ENCODE data around the gene DRC1. TPM values are rescaled to one million over a fixed set of nuclear protein-coding genes. Genes with fewer than 3 reads are reported as not detected.
A peak's percentile ranks its signal among the peaks of the same experiment; 100 is the strongest.

Gene DRC1
- total and polyA plus RNA-seq, 5 donors from 2014 or later: not detected

DNA sequence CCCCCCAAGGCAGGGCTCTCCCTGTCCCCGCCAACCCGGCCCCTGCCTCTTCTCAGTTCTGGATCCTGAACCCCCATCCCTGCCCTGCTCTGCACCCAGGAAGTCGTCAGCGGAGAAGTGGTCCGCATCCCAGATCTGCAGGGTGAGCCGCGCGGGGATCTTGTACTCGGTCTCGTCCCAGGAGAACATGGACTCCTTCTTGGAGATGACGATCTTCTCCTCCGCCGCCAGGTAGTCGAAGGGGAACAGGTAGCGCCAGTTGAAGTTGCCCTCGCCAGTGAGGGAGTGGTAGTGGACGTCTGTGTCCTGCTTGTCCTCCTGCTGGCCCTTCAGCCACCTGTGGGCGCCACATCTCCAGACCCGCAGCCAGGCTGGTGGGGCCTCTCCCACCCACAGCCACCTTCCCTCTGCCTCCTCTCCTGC is 59.9 kb downstream of the DRC1 start:
- no peak overlapping the region for H3K4me3 Mint-ChIP-seq
- Histone ChIP-seq H3K27ac (ENCODE audit: insufficient read depth, low read length, poor library complexity, severe bottlenecking) (no peak overlapping the region), H3K27me3 (ENCODE audit: control insufficient read depth, insufficient read depth, low read length) (no peaks in the 10 kb centered on the region), H3K4me1 (ENCODE audit: control insufficient read depth, insufficient read depth, low read length, poor library complexity, severe bottlenecking) (no peaks in the 10 kb centered on the region), H3K9me3 (ENCODE audit: control insufficient read depth in 2 of 2, low read length in 2 of 2) (no peaks in the 10 kb centered on the region), H3K36me3 (ENCODE audit: control insufficient read depth, insufficient read depth, low read length) (no peaks in the 10 kb centered on the region), H3K4me3 (ENCODE audit: low read depth, low read length) (no peak overlapping the region)
- H3K27me3 Mint-ChIP-seq: peaks cover 4% of the 10 kb centered on the region
- DNase-seq (no peak), ATAC-seq (ENCODE audit: low read depth in 2 of 2) (no peak)
- H3K4me1 Mint-ChIP-seq: no peaks in the 10 kb centered on the region
- H3K36me3 Mint-ChIP-seq: no peaks in the 10 kb centered on the region
- peaks cover 0 to 2% (median 0%) of the 10 kb centered on the region in 7 donors for H3K9me3 Mint-ChIP-seq
- H3K27ac Mint-ChIP-seq: no peak overlapping the region

DNA sequence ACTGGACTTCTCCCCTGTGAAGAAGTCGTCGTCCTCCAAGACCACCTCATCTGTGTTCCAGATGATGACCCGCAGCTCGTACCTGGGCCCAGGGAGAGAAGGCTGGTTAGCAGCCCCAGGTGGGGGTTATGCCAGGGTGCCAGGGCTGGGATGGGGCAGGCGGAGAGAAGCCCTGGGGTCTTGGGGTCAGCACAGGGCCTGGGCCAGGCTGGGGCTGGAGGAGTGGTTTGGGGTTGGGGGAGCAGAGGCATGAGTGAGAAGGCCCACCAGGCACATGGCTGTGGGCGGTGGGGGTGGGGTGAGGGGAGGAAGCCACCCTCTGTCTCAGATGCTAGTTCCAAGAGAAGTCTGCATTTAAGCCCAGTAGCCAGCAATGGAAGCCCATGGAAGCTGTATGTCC is 60.4 kb downstream of the DRC1 start:
- no peak overlapping the region for H3K4me3 Mint-ChIP-seq
- no peak overlapping the region for H3K27ac Mint-ChIP-seq
- H3K9me3 ChIP-seq (ENCODE audit: control insufficient read depth in 2 of 2, low read length in 2 of 2): no peaks in the 10 kb centered on the region
- DNase-seq (no peak), ATAC-seq (ENCODE audit: low read depth in 2 of 2) (no peak)
- no peak overlapping the region for H3K27ac ChIP-seq (ENCODE audit: insufficient read depth, low read length, poor library complexity, severe bottlenecking)
- H3K36me3 ChIP-seq (ENCODE audit: control insufficient read depth, insufficient read depth, low read length): no peaks in the 10 kb centered on the region
- peaks cover 0 to 2% (median 0%) of the 10 kb centered on the region in 7 donors for H3K9me3 Mint-ChIP-seq
- no peaks in the 10 kb centered on the region for H3K36me3 Mint-ChIP-seq
- no peaks in the 10 kb centered on the region for H3K4me1 Mint-ChIP-seq
- H3K4me1 ChIP-seq (ENCODE audit: control insufficient read depth, insufficient read depth, low read length, poor library complexity, severe bottlenecking): no peaks in the 10 kb centered on the region
- peaks cover 4% of the 10 kb centered on the region for H3K27me3 Mint-ChIP-seq
- H3K27me3 ChIP-seq (ENCODE audit: control insufficient read depth, insufficient read depth, low read length): no peaks in the 10 kb centered on the region
- no peak overlapping the region for H3K4me3 ChIP-seq (ENCODE audit: low read depth, low read length)

DNA sequence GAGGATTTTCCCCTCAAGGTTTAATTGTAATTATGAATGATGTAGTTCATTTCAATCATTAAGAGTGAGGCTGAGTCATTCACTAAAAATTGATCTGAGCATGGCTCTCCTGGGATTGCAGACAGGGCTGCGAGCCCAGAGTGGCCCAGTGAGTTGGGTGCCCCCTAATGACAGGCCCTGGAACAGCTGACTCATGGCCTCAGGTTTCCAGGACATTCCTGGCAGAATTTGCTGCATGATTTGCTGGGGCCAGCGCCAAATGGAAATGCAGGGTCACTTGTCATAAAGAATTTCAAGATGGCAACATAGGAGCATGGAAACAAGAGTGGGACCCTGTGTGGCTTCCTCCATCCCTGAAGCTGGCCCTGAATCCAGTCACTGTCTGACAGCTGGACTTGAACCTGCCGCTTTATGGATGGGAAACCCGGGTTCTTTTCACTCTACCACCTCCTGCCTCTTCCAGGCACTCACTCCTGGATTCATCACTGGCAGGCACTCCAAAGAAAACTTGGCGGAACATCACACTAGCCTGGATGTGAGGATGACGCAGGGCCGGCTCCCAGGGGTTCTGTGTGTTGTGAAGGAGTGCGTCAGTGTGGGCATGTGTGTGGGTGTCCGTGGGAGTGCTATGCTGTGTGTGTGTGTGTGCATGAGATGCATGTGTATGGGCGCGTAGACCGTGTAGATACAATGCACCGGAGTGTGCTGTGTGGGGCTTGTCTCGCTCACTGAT is 61.0 kb downstream of the DRC1 start:
- H3K27ac ChIP-seq (ENCODE audit: insufficient read depth, low read length, poor library complexity, severe bottlenecking): no peak overlapping the region
- H3K36me3 ChIP-seq (ENCODE audit: control insufficient read depth, insufficient read depth, low read length): no peaks in the 10 kb centered on the region
- Mint-ChIP-seq H3K36me3 (no peaks in the 10 kb centered on the region), H3K4me3 (peak overlapping the region in 1 of 4 donors; percentile 75), H3K9me3 (peaks cover 0 to 2% (median 0%) of the 10 kb centered on the region in 7 donors), H3K27ac (no peak overlapping the region), H3K27me3 (peaks cover 4% of the 10 kb centered on the region), H3K4me1 (no peaks in the 10 kb centered on the region)
- ATAC-seq (ENCODE audit: low read depth in 2 of 2) (no peak), DNase-seq (peak in 1 of 3 donors; percentile 12)
- H3K27me3 ChIP-seq (ENCODE audit: control insufficient read depth, insufficient read depth, low read length): no peaks in the 10 kb centered on the region
- no peaks in the 10 kb centered on the region for H3K4me1 ChIP-seq (ENCODE audit: control insufficient read depth, insufficient read depth, low read length, poor library complexity, severe bottlenecking)
- no peaks in the 10 kb centered on the region for H3K9me3 ChIP-seq (ENCODE audit: control insufficient read depth in 2 of 2, low read length in 2 of 2)
- no peak overlapping the region for H3K4me3 ChIP-seq (ENCODE audit: low read depth, low read length)

DNA sequence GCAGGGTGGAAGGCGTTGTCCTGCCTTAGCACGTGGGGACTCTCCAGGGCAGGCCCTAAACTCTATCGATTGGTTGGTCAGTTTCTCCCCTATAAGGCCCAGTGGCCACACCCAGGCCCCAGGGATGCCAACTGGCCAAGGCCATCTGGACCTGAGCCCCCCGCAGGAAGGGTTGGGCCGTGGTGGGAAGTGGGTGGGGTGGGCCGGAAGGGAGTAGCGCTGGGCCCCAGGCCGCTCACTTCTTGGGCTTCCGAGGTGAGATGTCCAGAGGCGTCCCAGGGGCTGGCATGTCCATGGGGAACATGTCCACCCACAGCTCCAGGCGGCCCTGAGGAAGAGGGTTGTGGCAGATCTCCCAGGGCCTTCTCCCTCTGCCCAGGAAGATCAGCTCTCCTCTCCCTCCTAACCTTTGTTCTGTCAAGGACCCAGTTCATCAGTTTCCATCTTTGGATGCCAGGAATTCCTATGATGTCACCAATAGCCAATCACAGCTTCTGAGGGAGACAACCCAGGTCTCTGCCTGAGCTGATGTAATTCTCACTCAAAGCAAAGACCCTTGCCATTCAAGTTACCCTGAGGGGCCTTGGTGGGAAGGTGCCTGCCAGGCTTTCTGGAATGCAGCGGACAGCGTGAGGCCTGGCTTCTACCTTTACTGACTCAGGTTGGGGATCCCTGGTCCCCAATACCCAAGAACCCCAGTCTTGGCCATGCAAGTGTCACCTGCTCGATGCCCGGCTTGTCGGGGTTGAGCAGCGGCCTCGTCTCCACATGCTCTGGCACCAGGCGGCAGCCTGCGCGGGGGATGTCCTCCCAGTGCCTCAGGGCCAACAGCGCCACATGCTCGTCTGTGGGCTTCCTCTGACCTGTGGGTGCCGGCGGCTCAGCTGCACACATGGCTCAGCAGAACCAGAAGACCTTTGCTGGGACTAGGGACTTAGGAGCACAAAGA is 61.8 kb downstream of the DRC1 start:
- H3K27ac ChIP-seq (ENCODE audit: insufficient read depth, low read length, poor library complexity, severe bottlenecking): no peak overlapping the region
- Mint-ChIP-seq H3K4me3 (no peak overlapping the region), H3K9me3 (peaks cover 0 to 2% (median 0%) of the 10 kb centered on the region in 7 donors), H3K27me3 (peaks cover 4% of the 10 kb centered on the region), H3K27ac (no peak overlapping the region), H3K4me1 (no peaks in the 10 kb centered on the region), H3K36me3 (no peaks in the 10 kb centered on the region)
- H3K4me3 ChIP-seq (ENCODE audit: low read depth, low read length): no peak overlapping the region
- DNase-seq (no peak), ATAC-seq (ENCODE audit: low read depth in 2 of 2) (no peak)
- no peaks in the 10 kb centered on the region for H3K27me3 ChIP-seq (ENCODE audit: control insufficient read depth, insufficient read depth, low read length)
- no peaks in the 10 kb centered on the region for H3K36me3 ChIP-seq (ENCODE audit: control insufficient read depth, insufficient read depth, low read length)
- no peaks in the 10 kb centered on the region for H3K9me3 ChIP-seq (ENCODE audit: control insufficient read depth in 2 of 2, low read length in 2 of 2)
- H3K4me1 ChIP-seq (ENCODE audit: control insufficient read depth, insufficient read depth, low read length, poor library complexity, severe bottlenecking): no peaks in the 10 kb centered on the region

DNA sequence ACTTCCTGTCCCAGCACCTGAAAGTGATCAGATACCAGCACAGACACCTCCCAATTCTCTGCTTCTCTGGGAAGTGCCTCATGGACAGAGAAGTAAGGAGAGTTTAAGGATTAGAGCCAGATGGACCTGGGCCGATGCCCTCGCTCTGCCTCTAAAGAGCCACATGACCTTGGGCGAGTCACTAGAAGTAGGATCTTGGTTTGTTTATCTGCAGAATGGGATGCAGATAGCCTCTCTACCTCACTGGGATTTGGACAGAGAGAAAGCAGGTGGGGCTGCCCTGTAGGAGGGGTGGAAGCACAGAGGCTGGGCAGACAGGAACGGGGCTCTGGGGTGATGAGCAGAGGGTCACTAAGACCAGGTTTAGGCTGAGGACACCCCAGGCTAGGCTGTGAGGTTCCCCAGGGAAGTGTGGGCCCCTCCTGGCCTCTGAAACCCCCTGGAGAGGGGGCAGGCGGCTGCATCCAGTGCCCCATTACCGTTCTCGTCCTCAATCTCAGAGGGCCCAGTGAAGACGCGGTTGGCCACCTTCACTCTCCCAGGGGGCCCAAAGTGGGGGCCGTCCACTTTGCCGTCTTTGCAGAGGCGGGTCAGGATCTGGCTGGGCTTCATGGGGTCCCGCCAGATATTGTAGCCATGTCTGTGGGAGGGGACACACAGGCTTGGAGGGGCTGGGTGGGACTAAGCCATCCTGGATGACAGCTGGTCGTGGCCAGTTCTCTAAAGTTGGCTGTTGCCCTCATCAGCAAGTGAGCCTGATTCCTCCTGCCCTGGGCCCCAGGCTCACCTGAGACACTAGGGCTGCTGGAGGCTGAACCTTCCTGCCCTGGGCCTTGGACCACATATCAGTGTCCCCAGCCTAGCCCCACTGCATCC is 62.9 kb downstream of the DRC1 start:
- H3K4me1 ChIP-seq (ENCODE audit: control insufficient read depth, insufficient read depth, low read length, poor library complexity, severe bottlenecking): no peaks in the 10 kb centered on the region
- H3K36me3 Mint-ChIP-seq: no peaks in the 10 kb centered on the region
- no peaks in the 10 kb centered on the region for H3K4me1 Mint-ChIP-seq
- H3K27ac Mint-ChIP-seq: peak overlapping the region in 1 of 3 donors; percentile 15
- H3K9me3 ChIP-seq (ENCODE audit: control insufficient read depth in 2 of 2, low read length in 2 of 2): peaks cover 4 to 6% of the 10 kb centered on the region in 2 experiments
- peaks cover 4% of the 10 kb centered on the region for H3K27me3 Mint-ChIP-seq
- H3K36me3 ChIP-seq (ENCODE audit: control insufficient read depth, insufficient read depth, low read length): no peaks in the 10 kb centered on the region
- DNase-seq (no peak), ATAC-seq (ENCODE audit: low read depth in 2 of 2) (no peak)
- no peak overlapping the region for H3K4me3 Mint-ChIP-seq
- H3K27me3 ChIP-seq (ENCODE audit: control insufficient read depth, insufficient read depth, low read length): no peaks in the 10 kb centered on the region
- no peak overlapping the region for H3K4me3 ChIP-seq (ENCODE audit: low read depth, low read length)
- H3K27ac ChIP-seq (ENCODE audit: insufficient read depth, low read length, poor library complexity, severe bottlenecking): no peak overlapping the region
- peaks cover 0 to 6% (median 2%) of the 10 kb centered on the region in 7 donors for H3K9me3 Mint-ChIP-seq

DNA sequence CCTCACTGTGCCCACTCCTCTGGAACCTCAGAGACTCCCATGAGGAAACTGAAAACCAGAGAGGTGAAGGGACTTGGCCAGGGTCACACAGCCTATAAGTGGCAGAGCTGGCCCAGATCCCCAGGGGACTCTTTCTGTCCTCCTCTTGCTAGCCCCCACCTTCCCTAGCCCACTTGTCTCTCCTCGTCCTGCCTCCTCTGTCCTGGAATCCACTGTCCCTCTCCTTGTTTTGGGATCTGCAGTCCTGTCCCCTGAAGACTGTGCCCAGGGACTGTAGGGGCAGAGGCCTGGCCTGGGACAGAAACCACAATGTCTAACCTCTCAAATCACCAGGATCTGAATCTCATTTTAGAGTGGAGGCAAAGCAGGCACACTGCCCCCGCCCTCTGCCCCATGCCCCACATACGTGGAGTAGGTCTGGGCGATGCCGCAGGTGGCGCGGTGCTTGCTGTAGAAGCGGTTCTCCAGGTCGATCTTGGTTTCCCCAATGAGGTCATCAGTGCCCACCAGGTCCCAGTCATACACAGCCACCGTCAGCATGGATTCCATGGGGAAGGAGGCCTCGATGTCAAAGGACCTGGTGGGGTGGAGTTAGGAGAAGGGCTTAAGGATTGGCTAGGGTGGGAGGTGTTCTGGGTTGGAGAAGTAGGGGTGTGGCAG is 63.7 kb downstream of the DRC1 start:
- DNase-seq (no peak), ATAC-seq (ENCODE audit: low read depth in 2 of 2) (no peak)
- Mint-ChIP-seq H3K27me3 (no peaks in the 10 kb centered on the region), H3K4me1 (no peaks in the 10 kb centered on the region), H3K36me3 (no peaks in the 10 kb centered on the region), H3K9me3 (peaks cover 0 to 11% (median 1%) of the 10 kb centered on the region in 7 donors), H3K4me3 (no peak overlapping the region), H3K27ac (no peak overlapping the region)
- H3K4me3 ChIP-seq (ENCODE audit: low read depth, low read length): no peak overlapping the region
- no peaks in the 10 kb centered on the region for H3K36me3 ChIP-seq (ENCODE audit: control insufficient read depth, insufficient read depth, low read length)
- H3K9me3 ChIP-seq (ENCODE audit: control insufficient read depth in 2 of 2, low read length in 2 of 2): peaks cover 4 to 10% of the 10 kb centered on the region in 2 experiments
- no peaks in the 10 kb centered on the region for H3K27me3 ChIP-seq (ENCODE audit: control insufficient read depth, insufficient read depth, low read length)
- H3K4me1 ChIP-seq (ENCODE audit: control insufficient read depth, insufficient read depth, low read length, poor library complexity, severe bottlenecking): no peaks in the 10 kb centered on the region
- H3K27ac ChIP-seq (ENCODE audit: insufficient read depth, low read length, poor library complexity, severe bottlenecking): no peak overlapping the region

DNA sequence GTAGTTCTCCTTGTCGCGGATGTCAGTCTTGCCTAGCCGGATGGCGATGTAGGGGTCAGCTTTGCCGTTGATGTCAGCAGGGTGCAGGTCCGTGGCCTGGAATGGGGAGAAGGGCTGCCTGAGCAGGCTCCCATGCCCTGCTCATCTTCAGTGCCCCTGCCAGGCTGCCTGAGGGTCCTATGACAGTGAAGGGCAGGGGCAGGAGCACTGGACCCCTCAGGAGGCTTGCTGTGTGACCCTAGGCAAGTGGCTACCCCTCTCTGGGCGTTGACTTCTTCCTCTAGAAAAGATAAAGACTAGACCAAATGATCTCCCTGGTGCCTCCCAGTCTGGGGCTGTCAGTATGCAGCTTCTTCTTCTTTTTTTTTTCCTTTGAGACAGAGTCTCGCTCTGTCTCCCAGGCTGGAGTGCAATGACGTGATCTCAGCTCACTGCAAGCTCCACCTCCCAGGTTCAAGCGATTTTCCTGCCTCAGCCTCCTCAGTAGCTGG is 64.3 kb downstream of the DRC1 start:
- H3K36me3 ChIP-seq (ENCODE audit: control insufficient read depth, insufficient read depth, low read length): no peaks in the 10 kb centered on the region
- DNase-seq (no peak), ATAC-seq (ENCODE audit: low read depth in 2 of 2) (no peak)
- H3K9me3 ChIP-seq (ENCODE audit: control insufficient read depth in 2 of 2, low read length in 2 of 2): peaks cover 4 to 10% of the 10 kb centered on the region in 2 experiments
- H3K36me3 Mint-ChIP-seq: no peaks in the 10 kb centered on the region
- H3K27me3 Mint-ChIP-seq: no peaks in the 10 kb centered on the region
- no peaks in the 10 kb centered on the region for H3K4me1 Mint-ChIP-seq
- no peak overlapping the region for H3K27ac ChIP-seq (ENCODE audit: insufficient read depth, low read length, poor library complexity, severe bottlenecking)
- H3K27ac Mint-ChIP-seq: no peak overlapping the region
- no peak overlapping the region for H3K4me3 Mint-ChIP-seq
- no peak overlapping the region for H3K4me3 ChIP-seq (ENCODE audit: low read depth, low read length)
- peaks cover 0 to 11% (median 1%) of the 10 kb centered on the region in 7 donors for H3K9me3 Mint-ChIP-seq
- no peaks in the 10 kb centered on the region for H3K27me3 ChIP-seq (ENCODE audit: control insufficient read depth, insufficient read depth, low read length)
- no peaks in the 10 kb centered on the region for H3K4me1 ChIP-seq (ENCODE audit: control insufficient read depth, insufficient read depth, low read length, poor library complexity, severe bottlenecking)
